DOHH2 (cell line): Measurements from ENCODE around the gene MCMBP.
"Not testable (repeated sequence)": the region's sequence is repeated elsewhere in the genome, so short reads cannot be mapped to it uniquely, and the experiment has no call there.

Experiments used
- H3F3A ChIP-seq: fragments of 200-600 bp; sonication (generic), shearing (Covaris generic); 2 replicates; pipeline ENCODE4 v1.6.0; 2016; ENCODE audit warnings: antibody characterized with exemption, mild to moderate bottlenecking; ENCODE audit not compliant: control insufficient read depth, insufficient read depth
- H3K27ac ChIP-seq: fragments of 200-600 bp; sonication (generic); 2 replicates; pipeline ENCODE4 v1.5.1; 2014; ENCODE audit warnings: low read depth, mild to moderate bottlenecking, low read length, moderate library complexity
- H3K27me3 ChIP-seq: fragments of 200-600 bp; sonication (generic); 2 replicates; pipeline ENCODE4 v1.6.1; 2014; ENCODE audit warnings: mild to moderate bottlenecking, low read length, mixed read lengths; ENCODE audit not compliant: control insufficient read depth
- H3K36me3 ChIP-seq: fragments of 200-600 bp; sonication (generic); 2 replicates; pipeline ENCODE4 v1.6.1; 2014; ENCODE audit warnings: mild to moderate bottlenecking, low read length, moderate library complexity, mixed read lengths; ENCODE audit not compliant: control insufficient read depth
- H3K4me1 ChIP-seq: fragments of 200-600 bp; sonication (generic); 2 replicates; pipeline ENCODE4 v1.6.1; 2014; ENCODE audit warnings: mild to moderate bottlenecking, low read length, mixed read lengths; ENCODE audit not compliant: control insufficient read depth
- H3K4me2 ChIP-seq: fragments of 200-600 bp; sonication (generic); 2 replicates; pipeline ENCODE4 v1.6.0; 2014; ENCODE audit warnings: mild to moderate bottlenecking, low read length, moderate library complexity
- H3K4me3 ChIP-seq: fragments of 200-600 bp; sonication (generic); 2 replicates; pipeline ENCODE4 v1.5.1; 2014; ENCODE audit warnings: mild to moderate bottlenecking, low read length, mixed read lengths
- H3K79me2 ChIP-seq: fragments of 200-600 bp; sonication (generic); 2 replicates; pipeline ENCODE4 v1.6.1; 2014; ENCODE audit warnings: mild to moderate bottlenecking, low read length, mixed read lengths; ENCODE audit not compliant: control insufficient read depth
- H3K9me2 ChIP-seq: fragments of 200-600 bp; sonication (generic); replicated peaks from 2 replicates; pipeline ENCODE4 v1.6.1; 2014; ENCODE audit warnings: mild to moderate bottlenecking, low read length, mixed read lengths; ENCODE audit not compliant: control insufficient read depth
- H3K9me3 ChIP-seq: fragments of 200-600 bp; sonication (generic); 2 replicates; pipeline ENCODE4 v1.6.1; 2014; ENCODE audit warnings: antibody characterized with exemption, low read length, mixed read lengths; ENCODE audit not compliant: control insufficient read depth, insufficient read depth
- H4K20me1 ChIP-seq: fragments of 200-600 bp; sonication (generic); 2 replicates; pipeline ENCODE4 v1.6.0; 2014; ENCODE audit warnings: low read depth, mild to moderate bottlenecking, antibody characterized with exemption, low read length, moderate library complexity; ENCODE audit not compliant: control insufficient read depth, insufficient read depth
- EZH2phosphoT487 ChIP-seq: fragments of 200-600 bp; sonication (generic); IDR thresholded peaks from 2 replicates; pipeline ENCODE4 v1.6.1; 2017; ENCODE audit warnings: borderline replicate concordance, mild to moderate bottlenecking, antibody characterized with exemption, low read length, moderate library complexity, mixed read lengths
- TF ChIP-seq, protein P1 (sequence below): fragments of 200-600 bp; sonication (generic); IDR thresholded peaks from one replicate; pipeline ENCODE4 v1.5.1; 2014; ENCODE audit warnings: antibody characterized with exemption, mild to moderate bottlenecking, low read depth, low read length; ENCODE audit not compliant: poor library complexity, severe bottlenecking

The MCMBP gene

DNA sequence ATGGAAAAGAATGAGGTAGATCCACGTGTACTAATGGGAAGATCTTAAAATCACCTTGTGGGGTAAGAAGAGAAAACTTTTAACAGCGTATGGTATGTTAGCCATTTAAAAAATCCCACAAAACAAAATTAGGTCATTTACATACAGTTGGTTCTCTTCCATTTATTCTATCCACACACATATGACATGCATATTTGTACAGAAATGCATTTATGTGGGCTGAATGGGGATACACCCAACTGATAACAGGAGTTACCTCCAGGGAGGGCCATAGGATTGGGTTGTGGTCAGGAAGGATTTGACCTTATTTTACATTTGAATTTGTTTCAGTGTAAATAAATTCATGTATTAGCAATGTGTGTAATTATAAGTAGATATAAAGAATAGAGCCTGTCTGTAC is 71.5 kb downstream of the MCMBP start:
- H3K27ac ChIP-seq: no peak overlapping the region
- no peaks in the 10 kb centered on the region for H3K9me2 ChIP-seq
- H3K79me2 ChIP-seq: no peaks in the 10 kb centered on the region
- no peaks in the 10 kb centered on the region for H3K9me3 ChIP-seq
- H3K27me3 ChIP-seq: no peaks in the 10 kb centered on the region
- no peak overlapping the region for H3K4me3 ChIP-seq
- TF ChIP-seq, protein P1, sequence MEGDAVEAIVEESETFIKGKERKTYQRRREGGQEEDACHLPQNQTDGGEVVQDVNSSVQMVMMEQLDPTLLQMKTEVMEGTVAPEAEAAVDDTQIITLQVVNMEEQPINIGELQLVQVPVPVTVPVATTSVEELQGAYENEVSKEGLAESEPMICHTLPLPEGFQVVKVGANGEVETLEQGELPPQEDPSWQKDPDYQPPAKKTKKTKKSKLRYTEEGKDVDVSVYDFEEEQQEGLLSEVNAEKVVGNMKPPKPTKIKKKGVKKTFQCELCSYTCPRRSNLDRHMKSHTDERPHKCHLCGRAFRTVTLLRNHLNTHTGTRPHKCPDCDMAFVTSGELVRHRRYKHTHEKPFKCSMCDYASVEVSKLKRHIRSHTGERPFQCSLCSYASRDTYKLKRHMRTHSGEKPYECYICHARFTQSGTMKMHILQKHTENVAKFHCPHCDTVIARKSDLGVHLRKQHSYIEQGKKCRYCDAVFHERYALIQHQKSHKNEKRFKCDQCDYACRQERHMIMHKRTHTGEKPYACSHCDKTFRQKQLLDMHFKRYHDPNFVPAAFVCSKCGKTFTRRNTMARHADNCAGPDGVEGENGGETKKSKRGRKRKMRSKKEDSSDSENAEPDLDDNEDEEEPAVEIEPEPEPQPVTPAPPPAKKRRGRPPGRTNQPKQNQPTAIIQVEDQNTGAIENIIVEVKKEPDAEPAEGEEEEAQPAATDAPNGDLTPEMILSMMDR: no peak
- TF ChIP-seq EZH2phosphoT487: no peak
- H3F3A ChIP-seq: no peaks in the 10 kb centered on the region
- H3K4me2 ChIP-seq: no peak overlapping the region
- 0 out of 2 replicates have a peak, but pooled peaks cover 3% of the 10 kb centered on the region for H3K36me3 ChIP-seq
- no peaks in the 10 kb centered on the region for H3K4me1 ChIP-seq
- no peaks in the 10 kb centered on the region for H4K20me1 ChIP-seq

DNA sequence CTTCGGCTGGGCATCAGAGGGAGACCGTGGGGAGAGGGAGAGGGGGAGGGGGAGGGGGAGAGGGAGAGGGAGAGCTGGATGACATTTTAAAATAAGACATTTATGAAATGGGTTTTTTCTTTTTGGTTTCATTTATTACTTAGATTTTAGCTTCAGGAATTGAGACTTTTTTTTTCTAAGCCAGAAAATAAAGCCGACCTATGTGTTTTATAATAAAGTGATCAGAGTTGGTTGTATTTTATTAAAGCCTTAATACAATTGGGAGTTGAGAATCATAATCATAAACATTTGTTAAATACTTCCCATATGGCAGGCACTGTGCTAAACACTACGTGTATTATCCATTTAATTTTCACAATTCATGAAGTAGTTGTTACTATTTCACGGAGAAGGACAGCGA is 76.6 kb downstream of the MCMBP start:
- H3K9me3 ChIP-seq: no peaks in the 10 kb centered on the region
- no peak overlapping the region for H3K4me2 ChIP-seq
- no peaks in the 10 kb centered on the region for H4K20me1 ChIP-seq
- H3F3A ChIP-seq: no peaks in the 10 kb centered on the region
- no peaks in the 10 kb centered on the region for H3K36me3 ChIP-seq
- TF ChIP-seq EZH2phosphoT487: no peak
- TF ChIP-seq, protein P1: no peak
- H3K4me1 ChIP-seq: no peaks in the 10 kb centered on the region
- no peak overlapping the region for H3K27ac ChIP-seq
- no peak overlapping the region for H3K4me3 ChIP-seq
- H3K9me2 ChIP-seq: no peaks in the 10 kb centered on the region
- H3K27me3 ChIP-seq: no peaks in the 10 kb centered on the region
- no peaks in the 10 kb centered on the region for H3K79me2 ChIP-seq

DNA sequence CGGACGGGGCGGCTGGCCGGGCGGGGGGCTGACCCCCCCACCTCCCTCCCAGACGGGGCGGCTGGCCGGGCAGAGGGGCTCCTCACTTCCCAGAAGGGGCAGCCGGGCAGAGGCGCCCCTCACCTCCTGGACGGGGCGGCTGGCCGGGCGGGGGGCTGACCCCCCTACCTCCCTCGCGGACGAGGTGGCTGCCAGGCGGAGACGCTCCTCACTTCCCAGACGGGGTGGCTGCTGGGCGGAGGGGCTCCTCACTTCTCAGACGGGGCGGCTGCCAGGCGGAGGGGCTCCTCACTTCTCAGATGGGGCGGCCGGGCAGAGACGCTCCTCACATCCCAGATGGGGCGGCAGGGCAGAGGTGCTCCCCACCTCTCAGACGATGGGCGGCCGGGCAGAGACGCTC is 77.5 kb downstream of the MCMBP start:
- not testable (repeated sequence) for H4K20me1 ChIP-seq, H3K27ac ChIP-seq, H3K79me2 ChIP-seq, H3K4me1 ChIP-seq, H3K4me3 ChIP-seq, H3K9me2 ChIP-seq, H3K9me3 ChIP-seq, H3K36me3 ChIP-seq, H3F3A ChIP-seq, H3K4me2 ChIP-seq, H3K27me3 ChIP-seq

DNA sequence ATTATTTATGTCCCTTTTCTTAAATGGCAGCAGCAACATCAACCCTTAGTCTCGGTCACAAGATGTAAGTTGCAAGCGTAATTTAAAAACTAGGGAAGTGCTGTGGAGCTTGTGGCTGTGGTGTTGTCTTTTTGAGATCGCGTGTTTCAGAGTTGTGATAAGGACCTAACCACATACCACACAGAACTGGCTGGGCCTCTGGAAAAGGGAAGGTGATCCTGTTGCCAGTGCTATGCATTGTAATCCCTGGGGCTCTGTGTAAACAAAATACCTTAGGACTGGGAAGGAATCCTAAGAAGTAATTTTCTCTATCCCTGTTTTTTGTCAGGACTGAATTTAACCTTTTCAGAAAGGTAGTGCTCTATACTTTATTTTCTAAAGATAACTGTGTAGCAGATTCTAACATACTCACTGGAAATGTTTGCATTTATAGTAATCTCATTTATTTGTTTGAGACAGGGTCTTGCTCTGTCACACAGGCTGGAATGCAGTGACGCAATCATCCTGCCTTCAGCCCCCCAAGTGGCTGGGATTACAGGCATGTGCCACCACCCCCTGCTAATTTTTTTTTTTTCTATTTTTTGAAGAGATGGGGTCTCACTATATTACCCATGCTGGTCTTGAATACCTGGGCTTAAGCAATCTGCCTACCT is 86.4 kb downstream of the MCMBP start:
- no peak overlapping the region for H3K4me2 ChIP-seq
- no peak overlapping the region for H3K4me3 ChIP-seq
- no peaks in the 10 kb centered on the region for H3K9me2 ChIP-seq
- H3K27me3 ChIP-seq: no peaks in the 10 kb centered on the region
- H4K20me1 ChIP-seq: no peaks in the 10 kb centered on the region
- peaks cover 24% of the 10 kb centered on the region for H3K4me1 ChIP-seq
- no peaks in the 10 kb centered on the region for H3K79me2 ChIP-seq
- no peak overlapping the region for H3K27ac ChIP-seq
- TF ChIP-seq, protein P1: no peak
- TF ChIP-seq EZH2phosphoT487: no peak
- H3F3A ChIP-seq: no peaks in the 10 kb centered on the region
- no peaks in the 10 kb centered on the region for H3K36me3 ChIP-seq
- no peaks in the 10 kb centered on the region for H3K9me3 ChIP-seq
